B cell (primary cell): ENCODE data around the gene DCBLD1. TPM values are rescaled to one million over a fixed set of nuclear protein-coding genes. Genes with fewer than 3 reads are reported as not detected.

Source experiments
- ATAC-seq: fragments of 200-7000 bp; cut with Tn5 transposase; one replicate; pipeline ENCODE4 v1.10.0; 2021; ENCODE audit warnings: low read depth, mild to moderate bottlenecking, moderate number of reproducible peaks, moderate library complexity
- CTCF ChIA-PET: fragments of 350-600 bp; sonication (Branson Sonifier 250); formaldehyde crosslinking; loops from one replicate; lab custom pipeline; 2021; ENCODE audit warnings: antibody characterized with exemption, inconsistent platforms; lab: Charles Lee
- POLR2A ChIA-PET: fragments of 350-600 bp; sonication (Branson Sonifier 250); formaldehyde crosslinking; loops from one replicate; lab custom pipeline; 2021; ENCODE audit warnings: antibody characterized with exemption; lab: Charles Lee
- DNase-seq: peaks from one replicate; pipeline ENCODE4 v3.0.0; 2013
- H2AFZ ChIP-seq: 2 replicates; pipeline ENCODE4 v1.6.1; 2012; ENCODE audit warnings: mild to moderate bottlenecking, low read depth, low read length; ENCODE audit not compliant: insufficient read depth, poor library complexity, severe bottlenecking
- H3K27ac ChIP-seq, 2 donors: 1 replicate in 1 of 2; 2 replicates in 1 of 2; pipeline ENCODE4 v1.5.1; 2012 to 2013; ENCODE audit warnings: low read length in 2 of 2, mild to moderate bottlenecking in 2 of 2, moderate library complexity in 1 of 2
- H3K27me3 ChIP-seq, 4 experiments: fragments of 200-600 bp in 1 of 4; sonication (generic) in 1 of 4; replicated peaks in 1 of 4; 1 replicate in 2 of 4; 2 replicates in 2 of 4; pipeline versions ENCODE4 v1.6.1 to v1.7.0; 2013 to 2016; ENCODE audit warnings: low read length in 3 of 4, mild to moderate bottlenecking in 2 of 4, mixed read lengths in 1 of 4, moderate library complexity in 1 of 4; ENCODE audit not compliant: insufficient read depth in 4 of 4, control insufficient read depth in 3 of 4; ENCODE audit errors: control extremely low read depth in 1 of 4
- H3K36me3 ChIP-seq, 2 experiments: replicated peaks in 1 of 2; 1 replicate in 1 of 2; 2 replicates in 1 of 2; pipeline versions ENCODE4 v1.6.1 to v1.7.1; 2013; ENCODE audit warnings: low read length in 1 of 2; ENCODE audit not compliant: insufficient read depth in 2 of 2, control insufficient read depth in 1 of 2; ENCODE audit errors: control extremely low read depth in 1 of 2, extremely low read depth in 1 of 2
- H3K4me1 ChIP-seq, 2 donors: fragments of 200-600 bp in 1 of 2; sonication (generic) in 1 of 2; 1 replicate in 1 of 2; 2 replicates in 1 of 2; pipeline versions ENCODE4 v1.5.1 to v1.6.1; 2013 to 2017; ENCODE audit warnings: low read length in 2 of 2; ENCODE audit not compliant: control insufficient read depth in 2 of 2, insufficient read depth in 2 of 2
- H3K4me2 ChIP-seq: replicated peaks from 2 replicates; pipeline ENCODE3; 2012; ENCODE audit warnings: mild to moderate bottlenecking, low read depth, low read length; ENCODE audit not compliant: poor library complexity, severe bottlenecking
- H3K4me3 ChIP-seq, 5 experiments: fragments of 200-600 bp in 1 of 5; sonication (generic) in 1 of 5; 1 replicate in 3 of 5; 2 replicates in 2 of 5; pipeline versions ENCODE4 v1.5.1 to v1.7.0; 2011 to 2016; ENCODE audit warnings: low read length in 4 of 5, mild to moderate bottlenecking in 4 of 5, low read depth in 2 of 5, control low read depth in 1 of 5, moderate library complexity in 1 of 5; ENCODE audit not compliant: insufficient read depth in 1 of 5; ENCODE audit errors: control extremely low read depth in 1 of 5, extremely low read depth in 1 of 5
- H3K79me2 ChIP-seq: fragments of 200-600 bp; sonication (generic); one replicate; pipeline ENCODE4 v1.6.0; 2016; ENCODE audit warnings: low read length; ENCODE audit not compliant: control insufficient read depth, insufficient read depth
- H3K9ac ChIP-seq: fragments of 200-600 bp; sonication (generic); 2 replicates; pipeline ENCODE4 v1.6.1; 2017; ENCODE audit warnings: mild to moderate bottlenecking, low read length, moderate library complexity
- H3K9me3 ChIP-seq, 3 donors: one replicate each; pipeline versions ENCODE4 v1.6.1 to v1.7.1; 2013; ENCODE audit warnings: low read length in 2 of 3; ENCODE audit not compliant: control insufficient read depth in 2 of 3, insufficient read depth in 1 of 3; ENCODE audit errors: control extremely low read depth in 1 of 3
- H4K20me1 ChIP-seq: 2 replicates; pipeline ENCODE4 v1.6.0; 2012; ENCODE audit warnings: mild to moderate bottlenecking, low read length; ENCODE audit not compliant: insufficient read depth, control insufficient read depth, poor library complexity, severe bottlenecking
- H3K27ac Mint-ChIP-seq: one replicate; pipeline ENCODE4 v1.8.0; 2021; ENCODE audit warnings: mixed read lengths
- H3K27me3 Mint-ChIP-seq: one replicate; pipeline ENCODE4 v1.8.0; 2021; ENCODE audit warnings: mixed read lengths
- H3K4me1 Mint-ChIP-seq: one replicate; pipeline ENCODE4 v1.8.0; 2021; ENCODE audit warnings: mixed read lengths
- H3K4me3 Mint-ChIP-seq: one replicate; pipeline ENCODE4 v1.8.0; 2021; ENCODE audit warnings: mixed read lengths
- H3K9me3 Mint-ChIP-seq: one replicate; pipeline ENCODE4 v1.8.0; 2022; ENCODE audit warnings: mixed read lengths; ENCODE audit not compliant: insufficient read depth
- EZH2 ChIP-seq: IDR thresholded peaks from 2 replicates; pipeline ENCODE4 v1.6.1; 2012; ENCODE audit warnings: borderline replicate concordance, low read depth, mild to moderate bottlenecking, moderate library complexity, low read length; ENCODE audit not compliant: insufficient read depth, poor library complexity, severe bottlenecking
- WGBS: methylation state at CpG from one replicate; pipeline ENCODE4 v1.1.5; 2013; ENCODE audit warnings: missing lambda C conversion rate; ENCODE audit not compliant: insufficient coverage; 5-methylcytosine and 5-hydroxymethylcytosine counted together
- intact Hi-C: fragments of 100-400 bp; cut with micrococcal nuclease; formaldehyde crosslinking; loops from one replicate; pipeline ENCODE4 v1.10.0; 2022
- polyA plus RNA-seq: library from polyadenylated mRNA; depleted of rRNA; stranded (reverse); fragments of >200 nt; gene quantifications from 2 replicates; pipeline ENCODE4 v1.2.3, GENCODE V29; 2012
- total RNA-seq, 2 donors: library from RNA; stranded (reverse); fragments of 120-200 nt in 1 of 2; gene quantifications; 1 replicate in 1 of 2; 2 replicates in 1 of 2; pipeline versions ENCODE4 v1.2.3 to v1.2.4, GENCODE V29; 2013 to 2022
- TF ChIP-seq, protein P1 (sequence below): fragments of 200-600 bp; IDR thresholded peaks from one replicate; pipeline ENCODE4 v1.8.0; 2022; ENCODE audit warnings: antibody characterized with exemption, mild to moderate bottlenecking

DCBLD1 gene
- total and polyA plus RNA-seq, 2 donors (not counting 1 experiment from before 2014, with no cell fraction given) = 0.21 to 0.37 TPM

DNA sequence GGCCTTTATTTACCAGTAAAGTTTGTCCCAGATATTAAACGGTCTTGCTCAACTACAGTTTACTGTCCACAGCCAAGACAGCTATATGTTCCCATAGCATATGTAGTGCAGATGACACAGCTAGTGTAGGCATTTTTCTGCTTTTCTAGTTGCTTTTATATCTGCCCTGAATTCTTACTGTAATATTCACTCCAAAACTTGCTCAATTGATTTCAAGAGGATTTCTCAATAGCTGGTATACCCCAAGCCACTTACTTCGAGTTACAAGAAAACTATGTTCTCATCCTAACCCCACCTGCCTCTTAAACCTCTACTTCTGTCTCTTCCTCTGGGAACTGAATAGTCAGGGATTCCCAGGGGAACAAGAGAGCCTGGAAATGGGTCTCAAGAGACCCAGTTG lies 37.9 kb upstream of the DCBLD1 start:
- no peak for ATAC-seq

GRCh38 chr6:117446861-117447260 lies 35.6 kb upstream of the DCBLD1 start:
- Histone ChIP-seq H3K9ac (no peak overlapping the region), H2AFZ (no peak overlapping the region), H3K4me2 (no peak overlapping the region), H3K4me3 (no peak overlapping the region), H3K79me2 (no peaks in the 10 kb centered on the region), H3K4me1 (no peaks in the 10 kb centered on the region), H4K20me1 (no peaks in the 10 kb centered on the region), H3K27me3 (peaks cover 0 to 17% (median 5%) of the 10 kb centered on the region in 4 experiments), H3K9me3 (no peaks in the 10 kb centered on the region), H3K27ac (no peak overlapping the region), H3K36me3 (no peaks in the 10 kb centered on the region)
- 60% methylated on average over 2 of the region's 3 CpGs for WGBS
- ATAC-seq (no peak), DNase-seq (no peak)
- Mint-ChIP-seq H3K4me3 (no peak overlapping the region), H3K4me1 (no peaks in the 10 kb centered on the region), H3K9me3 (no peaks in the 10 kb centered on the region), H3K27ac (no peak overlapping the region), H3K27me3 (peaks cover 30% of the 10 kb centered on the region)
- intact Hi-C loops = no loop called here
- CTCF ChIA-PET = interaction anchor here (1.8 kb wide), 1 partner anchor 158 kb away, joined by 5 read pairs; no protein-coding TSS in a partner anchor
- TF ChIP-seq, protein P1, sequence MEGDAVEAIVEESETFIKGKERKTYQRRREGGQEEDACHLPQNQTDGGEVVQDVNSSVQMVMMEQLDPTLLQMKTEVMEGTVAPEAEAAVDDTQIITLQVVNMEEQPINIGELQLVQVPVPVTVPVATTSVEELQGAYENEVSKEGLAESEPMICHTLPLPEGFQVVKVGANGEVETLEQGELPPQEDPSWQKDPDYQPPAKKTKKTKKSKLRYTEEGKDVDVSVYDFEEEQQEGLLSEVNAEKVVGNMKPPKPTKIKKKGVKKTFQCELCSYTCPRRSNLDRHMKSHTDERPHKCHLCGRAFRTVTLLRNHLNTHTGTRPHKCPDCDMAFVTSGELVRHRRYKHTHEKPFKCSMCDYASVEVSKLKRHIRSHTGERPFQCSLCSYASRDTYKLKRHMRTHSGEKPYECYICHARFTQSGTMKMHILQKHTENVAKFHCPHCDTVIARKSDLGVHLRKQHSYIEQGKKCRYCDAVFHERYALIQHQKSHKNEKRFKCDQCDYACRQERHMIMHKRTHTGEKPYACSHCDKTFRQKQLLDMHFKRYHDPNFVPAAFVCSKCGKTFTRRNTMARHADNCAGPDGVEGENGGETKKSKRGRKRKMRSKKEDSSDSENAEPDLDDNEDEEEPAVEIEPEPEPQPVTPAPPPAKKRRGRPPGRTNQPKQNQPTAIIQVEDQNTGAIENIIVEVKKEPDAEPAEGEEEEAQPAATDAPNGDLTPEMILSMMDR = no peak
- no peak for TF ChIP-seq EZH2
- POLR2A ChIA-PET = no interaction called here

More for the DNA sequence above, 37.9 kb upstream of the DCBLD1 start:
- Histone ChIP-seq H3K9ac (no peak overlapping the region), H3K36me3 (no peaks in the 10 kb centered on the region), H3K4me1 (no peaks in the 10 kb centered on the region), H3K9me3 (peaks cover 0 to 3% (median 0%) of the 10 kb centered on the region in 3 donors), H4K20me1 (no peaks in the 10 kb centered on the region), H3K27ac (no peak overlapping the region), H3K27me3 (peaks cover 0 to 17% (median 5%) of the 10 kb centered on the region in 4 experiments), H2AFZ (no peak overlapping the region), H3K79me2 (no peaks in the 10 kb centered on the region), H3K4me2 (no peak overlapping the region), H3K4me3 (no peak overlapping the region)
- Mint-ChIP-seq H3K9me3 (no peaks in the 10 kb centered on the region), H3K27me3 (peaks cover 33% of the 10 kb centered on the region), H3K27ac (no peak overlapping the region), H3K4me1 (no peaks in the 10 kb centered on the region), H3K4me3 (no peak overlapping the region)
- no peak for DNase-seq
- no peak for TF ChIP-seq EZH2
- intact Hi-C loops = no loop called here
- ChIA-PET CTCF (interaction anchor here (1.0 kb wide), 1 partner anchor 19 kb away, joined by 3 read pairs; the partner anchor contains the start of gene ROS1), POLR2A (no interaction called here)
- WGBS = 80% methylated on average over 1 of the region's 2 CpGs
